Upper lobe of left lung (tissue), 6 donors: ENCODE results near the gene RCSD1. TPM values are rescaled to one million over a fixed set of nuclear protein-coding genes. Genes with fewer than 3 reads are reported as not detected.
A peak's percentile ranks its signal among the peaks of the same experiment; 100 is the strongest.

ENCODE experiments used
- ATAC-seq, 2 donors: fragments of 200-7000 bp; cut with Tn5 transposase; one replicate each; pipeline ENCODE4 v1.9.1; 2022; ENCODE audit warnings: mild to moderate bottlenecking in 2 of 2, moderate library complexity in 2 of 2; ENCODE audit not compliant: low FRiP score in 2 of 2
- DNase-seq, 2 donors: peaks; one replicate each; pipeline ENCODE4 v3.0.0-alpha.2; 2019 to 2020
- H3K27ac ChIP-seq, 4 donors: fragments of 200-600 bp; sonication (generic); one replicate each; pipeline ENCODE4 v1.5.1; 2016 to 2019
- H3K27me3 ChIP-seq, 4 donors: fragments of 200-600 bp; sonication (generic); one replicate each; pipeline ENCODE4 v1.5.1; 2017 to 2019
- H3K36me3 ChIP-seq, 4 donors: fragments of 200-600 bp; sonication (generic); one replicate each; pipeline ENCODE4 v1.5.1; 2016 to 2019
- H3K4me1 ChIP-seq, 4 donors: fragments of 200-600 bp; sonication (generic); one replicate each; pipeline ENCODE4 v1.5.1; 2018 to 2019
- H3K4me3 ChIP-seq, 4 donors: fragments of 200-600 bp; sonication (generic); one replicate each; pipeline ENCODE4 v1.5.1; 2017 to 2019; ENCODE audit warnings: mild to moderate bottlenecking in 2 of 4, moderate library complexity in 1 of 4
- H3K9me3 ChIP-seq, 4 donors: fragments of 200-600 bp; sonication (generic); one replicate each; pipeline ENCODE4 v1.5.1; 2018 to 2019
- EP300 ChIP-seq, 4 donors: sonication (generic); formaldehyde crosslinking; IDR thresholded peaks; one replicate each; pipeline ENCODE4 v1.5.1; 2017; ENCODE audit warnings: antibody characterized with exemption in 4 of 4, control low read depth in 2 of 4
- POLR2A ChIP-seq, 4 donors: fragments of 450-650 bp; IDR thresholded peaks; one replicate each; pipeline ENCODE4 v1.5.1; 2016 to 2017; ENCODE audit warnings: antibody characterized with exemption in 4 of 4, mild to moderate bottlenecking in 2 of 4
- POLR2AphosphoS5 ChIP-seq, 2 donors: sonication (generic); formaldehyde crosslinking; IDR thresholded peaks; one replicate each; pipeline ENCODE4 v1.5.1; 2017; ENCODE audit warnings: antibody characterized with exemption in 2 of 2
- WGBS, 2 donors: methylation state at CpG; one replicate each; pipeline ENCODE4 v1.1.5; 2017 to 2018; 5-methylcytosine and 5-hydroxymethylcytosine counted together
- total RNA-seq, 6 donors: library from RNA; depleted of rRNA in 4 of 6; stranded (reverse); fragments of >200 nt in 4 of 6; gene quantifications; one replicate each; pipeline versions ENCODE4 v1.1.0 to v1.2.1, GENCODE V29; 2016 to 2021
- TF ChIP-seq, protein P1 (sequence below), 6 experiments: fragments of 450-650 bp in 4 of 6; fragments of 200-600 bp in 2 of 6; sonication (generic) in 2 of 6; IDR thresholded peaks; one replicate each; pipeline ENCODE4 v1.5.1; 2016 to 2019; ENCODE audit warnings: antibody characterized with exemption in 6 of 6
- donor health status: DM: no; HTN: no; CAD: no; lungs with moderate emphysema.
- donor health status: DM: no; HTN: yes; CAD: no; lungs with severe emphysema.

Gene RCSD1
- total RNA-seq, 6 donors from 2014 or later, result 10.7 to 27.2 (median 18.1) TPM

DNA sequence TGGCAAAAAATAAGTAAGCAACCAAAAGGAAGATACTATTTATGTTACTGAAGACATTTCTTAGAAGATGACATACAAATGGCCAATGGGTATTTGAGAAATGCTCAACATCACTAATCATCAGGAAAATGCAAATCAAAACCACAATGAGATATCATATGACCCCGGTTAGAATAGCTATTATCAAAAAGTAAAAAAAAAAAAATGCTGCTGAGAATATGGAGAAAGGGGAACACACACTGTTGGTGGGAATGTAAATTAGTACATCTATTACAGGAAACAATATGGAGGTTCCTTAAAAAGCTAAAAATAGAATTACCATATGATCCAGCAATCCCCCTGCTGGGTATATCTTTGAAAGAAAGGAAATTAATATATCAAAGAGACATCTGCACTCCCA is 42.2 kb upstream of the RCSD1 start:
- WGBS, 2 donors, result 56% methylated on average over 1 of the region's 1 CpG
- H3K9me3 ChIP-seq, result no peaks in the 10 kb centered on the region

DNA sequence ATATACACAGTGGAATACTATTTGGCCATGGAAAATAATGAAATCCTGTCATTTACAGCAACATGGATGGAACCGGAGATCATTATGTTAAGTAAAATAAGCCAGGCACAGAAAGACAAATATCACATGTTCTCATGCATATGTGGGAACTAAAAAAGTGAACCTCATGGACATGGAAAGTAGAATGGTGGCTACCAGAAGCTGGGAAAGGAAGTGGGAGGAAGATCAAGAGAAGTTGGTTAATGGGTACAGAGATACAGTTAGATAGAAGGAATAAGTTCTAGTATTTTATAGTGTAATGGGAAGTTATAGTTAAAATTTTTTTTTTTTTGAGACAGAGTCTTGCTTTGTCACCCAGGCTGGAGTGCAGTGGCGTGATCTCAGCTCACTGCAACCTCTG is 41.7 kb upstream of the RCSD1 start:
- Histone ChIP-seq H3K27me3 (no peaks in the 10 kb centered on the region), H3K9me3 (no peaks in the 10 kb centered on the region), H3K4me1 (no peaks in the 10 kb centered on the region), H3K4me3 (no peak overlapping the region), H3K27ac (no peak overlapping the region), H3K36me3 (no peaks in the 10 kb centered on the region)
- DNase-seq (no peak), ATAC-seq (no peak)
- 86 to 89% methylated on average over 2 of the region's 2 CpGs for WGBS, 2 donors
- TF ChIP-seq POLR2A (IDR thresholded peaks at IDR 0.05) (no peak), POLR2AphosphoS5 (IDR thresholded peaks at IDR 0.05) (no peak), EP300 (IDR thresholded peaks at IDR 0.05) (no peak)
- TF ChIP-seq, protein P1, sequence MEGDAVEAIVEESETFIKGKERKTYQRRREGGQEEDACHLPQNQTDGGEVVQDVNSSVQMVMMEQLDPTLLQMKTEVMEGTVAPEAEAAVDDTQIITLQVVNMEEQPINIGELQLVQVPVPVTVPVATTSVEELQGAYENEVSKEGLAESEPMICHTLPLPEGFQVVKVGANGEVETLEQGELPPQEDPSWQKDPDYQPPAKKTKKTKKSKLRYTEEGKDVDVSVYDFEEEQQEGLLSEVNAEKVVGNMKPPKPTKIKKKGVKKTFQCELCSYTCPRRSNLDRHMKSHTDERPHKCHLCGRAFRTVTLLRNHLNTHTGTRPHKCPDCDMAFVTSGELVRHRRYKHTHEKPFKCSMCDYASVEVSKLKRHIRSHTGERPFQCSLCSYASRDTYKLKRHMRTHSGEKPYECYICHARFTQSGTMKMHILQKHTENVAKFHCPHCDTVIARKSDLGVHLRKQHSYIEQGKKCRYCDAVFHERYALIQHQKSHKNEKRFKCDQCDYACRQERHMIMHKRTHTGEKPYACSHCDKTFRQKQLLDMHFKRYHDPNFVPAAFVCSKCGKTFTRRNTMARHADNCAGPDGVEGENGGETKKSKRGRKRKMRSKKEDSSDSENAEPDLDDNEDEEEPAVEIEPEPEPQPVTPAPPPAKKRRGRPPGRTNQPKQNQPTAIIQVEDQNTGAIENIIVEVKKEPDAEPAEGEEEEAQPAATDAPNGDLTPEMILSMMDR (IDR thresholded peaks at IDR 0.05), result no peak

More for the DNA sequence above, 42.2 kb upstream of the RCSD1 start:
- Histone ChIP-seq H3K27ac (no peak overlapping the region), H3K4me1 (no peaks in the 10 kb centered on the region), H3K4me3 (no peak overlapping the region), H3K36me3 (no peaks in the 10 kb centered on the region), H3K27me3 (no peaks in the 10 kb centered on the region)
- TF ChIP-seq, protein P1 (IDR thresholded peaks at IDR 0.05), result no peak
- TF ChIP-seq POLR2A (IDR thresholded peaks at IDR 0.05) (no peak), EP300 (IDR thresholded peaks at IDR 0.05) (no peak), POLR2AphosphoS5 (IDR thresholded peaks at IDR 0.05) (no peak)
- ATAC-seq, result no peak
- DNase-seq, result no peak

DNA sequence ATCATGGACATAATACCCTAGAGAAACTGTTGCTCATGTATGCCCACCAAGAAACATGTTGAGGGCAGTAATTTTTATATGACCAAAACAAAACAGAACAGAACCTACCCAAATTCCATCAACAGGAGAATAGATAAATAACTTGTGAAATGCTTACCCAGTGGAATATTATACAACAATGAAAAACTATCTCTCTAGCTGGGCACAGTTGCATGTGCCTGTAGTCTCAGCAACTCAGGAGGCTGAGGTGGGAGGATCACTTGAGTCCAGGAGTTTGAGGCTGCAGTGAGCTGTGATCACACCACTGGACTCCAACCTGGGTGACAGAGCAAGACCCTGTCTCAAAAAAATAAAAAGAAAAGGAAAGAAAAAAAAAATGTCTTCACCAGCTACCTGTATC is 37.6 kb upstream of the RCSD1 start:
- ATAC-seq (no peak), DNase-seq (no peak)
- TF ChIP-seq POLR2AphosphoS5 (IDR thresholded peaks at IDR 0.05), result no peak
- TF ChIP-seq POLR2A (IDR thresholded peaks at IDR 0.05), result no peak
- TF ChIP-seq, protein P1 (IDR thresholded peaks at IDR 0.05), result no peak
- TF ChIP-seq EP300 (IDR thresholded peaks at IDR 0.05), result no peak
- H3K9me3 ChIP-seq, result no peaks in the 10 kb centered on the region
- no peak overlapping the region for H3K27ac ChIP-seq
- no peak overlapping the region for H3K4me3 ChIP-seq
- no peaks in the 10 kb centered on the region for H3K27me3 ChIP-seq
- no peaks in the 10 kb centered on the region for H3K36me3 ChIP-seq
- H3K4me1 ChIP-seq, result no peaks in the 10 kb centered on the region

DNA sequence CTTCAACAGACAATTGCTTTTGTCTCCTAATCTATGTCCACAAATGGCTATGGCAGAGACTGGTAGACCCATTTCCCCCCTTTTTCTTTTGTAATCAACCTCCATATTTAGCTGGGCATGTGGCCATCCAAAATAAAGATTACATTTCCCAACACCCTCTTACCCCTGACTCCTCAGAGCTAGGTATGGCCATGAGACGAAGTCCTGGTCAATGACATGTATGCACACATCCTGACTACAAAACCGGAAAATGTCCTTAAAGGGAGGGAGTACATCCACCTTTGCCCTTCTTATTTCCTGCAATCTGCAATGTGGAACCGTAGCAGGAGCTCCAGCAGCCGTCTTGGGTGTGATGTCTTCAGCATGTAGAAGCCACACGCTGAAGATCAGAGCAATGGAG is 36.2 kb upstream of the RCSD1 start:
- Histone ChIP-seq H3K4me3 (no peak overlapping the region), H3K9me3 (no peaks in the 10 kb centered on the region), H3K4me1 (no peaks in the 10 kb centered on the region), H3K27ac (no peak overlapping the region), H3K27me3 (no peaks in the 10 kb centered on the region), H3K36me3 (no peaks in the 10 kb centered on the region)
- 56 to 66% methylated on average over 5 of the region's 5 CpGs for WGBS, 2 donors
- no peak for TF ChIP-seq POLR2AphosphoS5 (IDR thresholded peaks at IDR 0.05)
- no peak for TF ChIP-seq POLR2A (IDR thresholded peaks at IDR 0.05)
- TF ChIP-seq EP300 (IDR thresholded peaks at IDR 0.05), result no peak
- TF ChIP-seq, protein P1 (IDR thresholded peaks at IDR 0.05), result no peak
- DNase-seq (no peak), ATAC-seq (peak in 1 of 2 donors; percentile 19)

DNA sequence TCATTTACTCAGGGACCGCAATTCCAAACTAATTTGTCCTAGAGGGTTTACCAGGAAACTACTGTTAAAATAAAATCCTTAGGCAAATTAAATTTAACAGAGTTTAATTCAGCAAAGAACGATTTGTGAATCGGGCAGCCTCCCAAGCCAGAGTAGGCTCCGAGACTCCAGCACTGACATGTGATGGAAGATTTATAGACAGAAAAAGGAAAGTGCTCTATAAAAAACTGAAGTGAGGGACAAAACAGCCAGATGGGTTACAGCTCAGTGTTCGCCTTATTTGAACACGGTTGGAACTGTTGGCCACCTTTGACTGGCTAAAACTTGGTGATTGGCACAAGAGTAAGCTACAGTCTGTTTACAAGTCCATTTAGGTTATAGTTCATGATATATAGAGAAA is 35.2 kb upstream of the RCSD1 start:
- Histone ChIP-seq H3K9me3 (no peaks in the 10 kb centered on the region), H3K36me3 (no peaks in the 10 kb centered on the region), H3K27me3 (no peaks in the 10 kb centered on the region), H3K4me1 (peaks cover under 1 to 2% (median 2%) of the 10 kb centered on the region in 4 donors), H3K4me3 (no peak overlapping the region), H3K27ac (no peak overlapping the region)
- ATAC-seq (no peak), DNase-seq (no peak)
- TF ChIP-seq POLR2A (IDR thresholded peaks at IDR 0.05) (no peak), POLR2AphosphoS5 (IDR thresholded peaks at IDR 0.05) (no peak), EP300 (IDR thresholded peaks at IDR 0.05) (no peak)
- TF ChIP-seq, protein P1 (IDR thresholded peaks at IDR 0.05), result no peak
- 72% methylated on average over 6 of the region's 6 CpGs for WGBS, 2 donors
